GM18868 (cell line): ENCODE results near the gene SAP30.

Experiments used
- ATAC-seq: cut with Tn5 transposase; IDR thresholded peaks from one replicate; pipeline ENCODE4 v1.9.1; 2021; ENCODE audit warnings: mild to moderate bottlenecking, moderate library complexity; ENCODE audit not compliant: unreplicated experiment

SAP30 gene

GRCh38 chr4:173370477-173371291, at the start of gene SAP30:
Gene SAP30, plus strand, starts transcription at chr4:173370954. Its CDS starts 229 bp downstream, at chr4:173371183.
- peak; percentile 66 for ATAC-seq

- ATAC-seq: no peak
Measured at GRCh38 chr4:173325007-173325736, 45.6 kb upstream of the SAP30 start.

DNA sequence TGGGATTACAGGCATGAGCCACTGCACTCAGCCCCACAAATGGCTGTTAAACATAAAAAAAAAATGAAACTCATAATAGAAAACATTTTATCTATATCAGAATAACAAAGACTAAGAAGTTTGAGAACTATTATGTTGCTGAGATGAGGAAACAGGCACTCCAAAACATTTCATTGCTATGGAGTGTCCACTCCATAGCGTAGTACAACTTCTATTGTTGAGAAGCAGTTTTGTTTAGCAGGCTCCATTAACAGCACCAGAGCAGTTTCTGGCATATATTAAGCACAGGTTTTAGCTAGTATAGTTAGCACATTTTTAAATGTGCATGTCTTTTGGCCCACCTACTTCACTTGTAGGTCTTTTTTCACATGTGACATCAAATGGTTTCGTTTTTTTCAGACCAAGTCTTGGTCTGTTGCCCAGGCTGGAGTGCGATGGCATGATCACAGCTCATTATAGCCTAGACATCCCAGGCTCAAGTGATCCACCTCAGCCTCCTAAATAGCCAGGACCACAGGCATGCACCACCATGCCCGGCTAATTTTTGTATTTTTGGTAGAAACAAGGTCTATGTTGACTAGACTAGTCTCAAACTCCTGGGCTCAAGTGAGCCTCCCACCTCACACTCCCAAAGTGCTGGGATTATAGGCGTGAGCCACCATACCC, 42.4 kb upstream of the SAP30 start:
- no peak for ATAC-seq

GRCh38 chr4:173330590-173330989, 40.2 kb upstream of the SAP30 start:
- ATAC-seq: no peak

DNA sequence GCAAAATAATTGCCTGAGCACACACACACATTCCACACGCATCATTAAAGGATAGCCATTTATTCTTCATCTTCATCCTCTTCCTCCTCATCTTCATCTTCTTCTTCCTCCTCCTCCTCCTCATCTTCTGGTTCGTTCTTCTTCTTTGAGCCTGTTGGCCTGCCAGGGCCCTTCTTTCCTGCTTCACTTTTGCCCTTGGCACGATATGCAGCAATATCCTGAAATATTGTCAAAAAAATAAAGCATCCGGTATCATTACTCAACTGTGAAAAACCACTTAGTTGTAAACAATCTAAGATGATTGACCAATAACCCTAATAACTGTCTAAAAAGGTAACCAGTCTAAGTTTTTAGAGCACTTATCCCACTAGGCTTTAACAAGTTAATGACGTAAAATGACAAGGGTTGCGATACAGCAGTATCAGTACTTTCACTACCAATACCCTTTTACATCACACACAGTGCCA, 38.7 kb upstream of the SAP30 start:
- no peak for ATAC-seq

DNA sequence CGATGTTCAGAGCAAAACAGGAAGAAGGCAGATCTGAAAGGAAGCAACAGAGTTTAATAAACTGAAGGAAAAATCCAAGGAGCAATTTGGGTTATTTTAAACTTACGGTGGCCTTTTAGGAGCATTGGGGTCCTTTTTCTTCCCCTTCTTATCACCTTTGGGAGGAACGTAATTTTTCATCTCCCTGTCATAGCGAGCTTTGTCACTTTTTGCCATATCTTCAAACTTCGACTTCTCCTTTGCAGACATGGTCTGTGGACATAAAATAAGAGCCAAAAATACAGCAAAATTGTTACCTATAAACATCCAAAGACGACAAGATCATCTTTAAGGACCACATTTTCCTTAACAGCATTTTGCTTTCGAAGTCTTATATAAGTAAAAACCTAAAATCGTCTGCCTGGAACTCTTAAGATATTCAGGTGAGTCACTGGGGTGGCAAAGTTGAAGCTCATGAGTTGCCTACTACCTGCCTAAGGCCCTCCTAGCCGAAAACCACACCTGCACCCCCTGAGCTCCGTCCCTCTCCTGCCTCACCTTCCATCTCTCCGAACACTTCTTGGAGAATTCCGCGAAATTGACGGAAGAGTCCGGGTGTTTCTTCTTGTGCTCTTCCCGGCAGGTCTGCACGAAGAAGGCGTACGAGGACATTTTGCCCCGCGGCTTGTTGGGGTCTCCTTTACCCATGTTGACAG, 37.6 kb upstream of the SAP30 start:
- ATAC-seq: no peak

DNA sequence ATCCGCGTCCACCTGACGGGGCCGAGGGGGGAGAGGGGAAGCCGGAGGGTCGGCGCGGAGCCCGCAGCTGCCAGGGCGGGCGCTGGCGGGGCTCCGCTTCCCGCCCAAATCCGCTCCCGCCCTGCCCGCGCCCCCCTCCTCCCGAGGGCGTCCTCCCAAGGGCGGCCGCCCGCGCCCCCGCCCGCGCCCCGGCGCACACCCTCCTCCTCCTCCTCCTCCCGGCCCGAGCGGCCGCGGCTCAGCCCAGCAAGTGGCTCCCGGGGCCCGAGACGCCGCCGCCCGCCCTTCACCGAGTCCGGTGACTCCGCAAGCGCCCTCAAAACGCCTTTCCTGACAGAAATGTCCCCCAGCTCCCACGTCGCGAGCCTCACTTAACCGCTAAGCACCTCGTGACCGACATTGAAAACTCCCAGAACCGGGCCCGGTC, 37.1 kb upstream of the SAP30 start:
- ATAC-seq: peak; percentile 1

DNA sequence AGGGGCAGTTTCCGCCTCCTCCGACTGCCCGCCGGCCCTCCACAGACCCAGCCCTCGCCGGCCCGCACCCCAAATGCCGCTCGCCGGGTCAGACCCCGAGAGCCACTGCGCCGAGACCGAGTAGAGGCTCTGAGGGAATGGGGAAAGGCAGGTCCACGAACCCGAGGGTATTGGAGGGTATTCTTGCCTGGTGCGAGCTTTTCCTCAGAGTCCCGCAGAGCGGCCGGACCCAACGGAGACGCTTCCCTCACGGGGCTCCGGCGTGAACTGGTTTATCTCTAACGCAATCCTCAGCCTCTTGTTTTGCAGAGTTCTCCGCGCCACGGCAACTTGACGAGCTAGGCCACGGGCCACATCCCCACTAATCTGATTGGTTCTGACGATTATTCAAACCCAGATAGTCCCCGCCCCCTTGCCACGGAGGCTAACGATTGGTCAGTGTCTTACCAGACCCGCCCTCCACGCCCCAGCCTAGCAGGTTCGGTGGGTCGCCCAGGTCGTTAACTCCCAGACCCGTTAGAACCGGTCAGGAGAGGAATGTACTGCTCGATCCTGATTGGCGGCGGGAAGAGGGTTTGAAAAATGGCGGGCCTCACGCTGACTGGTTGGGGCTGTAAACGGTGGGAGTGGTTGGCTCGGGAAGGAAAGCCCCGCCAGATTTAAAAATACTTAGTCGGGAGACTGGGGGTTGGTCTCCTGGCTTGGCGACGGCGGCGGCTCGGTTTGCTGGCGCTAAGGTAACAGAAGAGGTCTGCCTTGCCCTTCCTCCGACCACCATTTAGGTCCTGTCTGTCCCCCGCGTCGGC, 36.5 kb upstream of the SAP30 start, which contains the start of gene HMGB2:
Gene HMGB2, minus strand, starts transcription at position 274 of the 806 bp plus-strand sequence. CDS start 709 bp downstream, outside the sequence.
- ATAC-seq: peak; percentile 90

DNA sequence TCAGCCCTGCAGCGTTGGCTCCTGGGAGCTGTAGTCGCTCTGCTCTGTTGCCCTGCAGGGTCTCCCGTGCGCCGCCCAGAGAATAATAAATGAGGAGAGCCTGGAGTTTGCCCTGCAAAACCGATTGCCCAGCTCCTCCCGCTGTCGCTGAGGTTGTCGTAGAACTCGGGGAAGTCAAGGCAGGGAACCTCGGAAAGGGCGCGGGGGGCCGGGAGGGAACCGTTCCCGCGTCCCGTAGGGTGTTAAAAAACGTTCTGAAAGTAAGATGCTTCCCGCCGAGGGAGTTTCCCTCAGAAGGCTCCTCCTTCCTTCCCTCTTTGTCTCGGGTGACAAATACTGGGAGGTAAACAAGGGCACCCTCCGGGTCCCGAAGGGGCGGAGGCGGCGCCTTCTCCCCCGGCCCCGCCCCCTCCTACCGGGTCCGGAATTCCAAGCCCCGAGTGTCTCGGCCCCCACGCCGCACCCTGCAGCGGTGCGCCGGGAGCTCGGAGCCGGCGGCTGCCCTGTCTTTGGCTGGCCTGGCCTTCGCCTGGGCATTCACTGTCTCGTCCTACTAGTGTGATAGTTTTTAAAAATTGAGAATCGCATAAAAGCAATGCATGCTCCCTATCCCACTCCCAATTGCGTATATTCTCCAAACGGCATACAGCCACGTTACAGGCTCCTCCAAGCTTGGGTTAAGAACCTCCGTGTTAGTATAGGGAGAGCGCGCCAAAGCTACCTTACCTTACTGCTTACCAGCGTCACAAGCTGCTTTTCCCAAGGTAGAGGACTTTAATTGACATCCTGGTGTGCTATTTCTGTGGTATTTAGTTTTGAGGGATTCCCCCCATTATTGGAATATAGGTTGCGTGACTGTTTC, 35.6 kb upstream of the SAP30 start:
- peak; percentile 32 for ATAC-seq

DNA sequence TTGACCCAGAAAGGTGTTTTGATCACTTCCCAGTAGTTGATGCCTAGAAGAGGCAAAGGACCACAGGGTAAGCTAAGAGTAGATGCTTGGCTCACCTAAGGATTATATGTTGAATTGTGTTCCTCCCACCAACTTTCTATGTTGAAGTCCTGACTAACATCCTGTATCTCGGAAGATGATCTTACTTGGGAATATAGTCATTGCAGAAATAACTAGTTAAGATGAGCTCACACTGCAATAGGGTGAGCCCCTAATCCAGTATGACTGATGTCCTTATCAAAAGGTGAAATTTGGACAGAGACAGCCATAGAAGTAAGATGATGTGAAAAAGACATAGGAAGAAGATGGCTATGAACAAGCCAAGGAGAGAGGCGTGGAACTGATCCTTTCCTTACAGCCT, 33.3 kb upstream of the SAP30 start:
- no peak for ATAC-seq

DNA sequence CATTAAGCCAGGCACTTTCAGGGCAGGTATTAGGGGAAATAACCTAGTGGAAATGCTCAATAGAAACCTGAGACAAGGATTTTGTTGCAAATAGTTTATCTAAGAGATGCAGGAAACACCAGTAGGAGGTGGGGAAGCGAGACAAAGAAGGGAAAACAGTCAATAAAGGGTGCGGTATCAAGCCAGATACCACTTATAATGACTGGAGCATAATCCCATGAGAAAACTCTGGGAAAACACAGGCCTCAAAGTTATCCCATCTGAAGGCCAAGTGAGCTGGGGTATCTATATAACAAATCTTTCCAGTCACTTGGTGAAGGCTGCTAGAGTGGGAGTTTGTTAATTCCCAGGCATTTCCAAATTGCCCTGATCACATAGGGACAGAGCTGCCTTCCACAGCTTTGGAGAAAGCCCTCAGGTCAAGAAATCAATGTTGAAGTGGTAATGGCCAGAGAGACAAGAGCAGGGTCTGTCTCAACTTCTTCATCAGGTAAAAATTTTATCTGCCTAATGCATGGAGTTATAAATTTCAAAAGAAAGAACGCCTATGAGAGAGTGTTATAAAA, 26.8 kb upstream of the SAP30 start:
- no peak for ATAC-seq

DNA sequence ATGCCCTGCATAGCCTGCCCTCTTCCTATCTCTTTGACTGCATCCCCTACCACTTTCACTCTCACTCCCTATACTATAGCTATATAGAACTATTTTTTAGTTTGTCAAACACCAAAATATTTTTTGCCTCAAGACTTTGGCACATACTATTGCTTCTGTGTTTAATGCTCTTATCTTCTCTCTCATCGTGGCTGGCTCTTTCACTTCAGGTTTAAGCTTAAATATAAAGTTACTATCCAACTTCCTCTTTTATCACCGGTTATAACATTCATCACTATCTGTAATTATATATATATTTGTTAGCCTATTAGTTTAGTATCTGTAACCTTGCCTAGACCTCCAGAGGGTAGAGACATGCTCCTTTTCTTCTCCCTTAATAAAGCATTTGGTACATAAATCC, 25.1 kb upstream of the SAP30 start:
- ATAC-seq: peak; percentile 91

- no peak for ATAC-seq
Measured at GRCh38 chr4:173346074-173346473, 24.7 kb upstream of the SAP30 start.

GRCh38 chr4:173347467-173347866, 23.3 kb upstream of the SAP30 start:
- ATAC-seq: no peak

- ATAC-seq: no peak
Measured at GRCh38 chr4:173357939-173358338, 12.8 kb upstream of the SAP30 start.

DNA sequence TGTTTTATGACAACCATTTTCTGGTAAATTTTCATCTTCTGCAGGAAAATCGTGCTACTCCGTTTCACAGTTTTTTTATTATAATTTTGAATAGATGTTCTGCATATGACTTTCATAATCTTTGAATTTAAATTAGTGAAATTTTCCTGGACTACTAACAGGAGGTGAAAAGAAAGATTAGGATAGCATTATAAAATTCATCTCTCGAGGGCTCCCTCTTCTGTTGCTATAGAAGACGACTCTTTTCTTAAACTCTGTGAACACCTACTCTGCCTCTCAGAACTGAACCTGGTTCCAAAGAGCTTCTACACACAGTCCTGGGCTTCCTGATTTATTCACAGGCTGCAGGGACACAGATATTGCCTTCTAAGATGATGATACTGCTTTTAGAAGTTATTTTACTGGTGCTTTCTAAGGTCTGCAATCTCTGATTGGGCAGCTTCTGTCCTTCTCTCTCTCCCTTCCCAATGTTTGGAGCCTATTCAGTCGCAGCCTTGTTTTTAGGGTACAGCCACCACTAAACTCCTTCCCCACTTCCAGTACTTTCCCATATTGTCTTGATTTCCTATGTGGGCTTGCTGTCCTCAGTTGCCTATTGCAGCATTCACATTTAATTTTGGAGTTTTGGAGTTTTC, 10.1 kb upstream of the SAP30 start:
- ATAC-seq: no peak

DNA sequence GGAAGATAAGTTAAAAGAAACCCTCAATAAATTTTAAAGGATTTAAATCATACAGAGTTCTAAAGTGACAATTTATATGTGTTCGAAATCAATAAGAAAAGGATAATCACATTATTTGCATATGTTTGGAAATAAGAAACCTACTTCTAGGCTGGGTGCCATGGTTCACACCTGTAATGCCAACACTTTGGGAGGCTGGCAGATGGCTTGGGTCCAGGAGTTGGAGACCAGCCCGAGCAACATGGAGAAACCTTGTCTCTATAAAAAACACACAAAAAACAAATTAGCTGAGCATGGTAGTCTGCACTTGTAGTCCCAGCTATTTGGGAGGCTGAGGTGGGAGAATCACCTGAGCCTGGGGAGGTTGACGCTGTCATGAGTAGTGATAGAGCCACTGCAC, 8.1 kb upstream of the SAP30 start:
- no peak for ATAC-seq

GRCh38 chr4:173365359-173365996, 5.3 kb upstream of the SAP30 start:
- no peak for ATAC-seq
